Stimulated activated CD8-positive, alpha-beta memory T cell treated with anti-CD3 and anti-CD28 coated beads, Interleukin-12 subunit alpha, Interleukin-12 subunit beta, amount 100 ng/mL, for 1 hour (primary cell): Measurements from ENCODE around the gene ACTL8.

Experiments
- DNase-seq: peaks from one replicate; pipeline ENCODE4 v3.0.0-alpha.2; 2020; ENCODE audit warnings: low read depth

ACTL8 gene, protein sequence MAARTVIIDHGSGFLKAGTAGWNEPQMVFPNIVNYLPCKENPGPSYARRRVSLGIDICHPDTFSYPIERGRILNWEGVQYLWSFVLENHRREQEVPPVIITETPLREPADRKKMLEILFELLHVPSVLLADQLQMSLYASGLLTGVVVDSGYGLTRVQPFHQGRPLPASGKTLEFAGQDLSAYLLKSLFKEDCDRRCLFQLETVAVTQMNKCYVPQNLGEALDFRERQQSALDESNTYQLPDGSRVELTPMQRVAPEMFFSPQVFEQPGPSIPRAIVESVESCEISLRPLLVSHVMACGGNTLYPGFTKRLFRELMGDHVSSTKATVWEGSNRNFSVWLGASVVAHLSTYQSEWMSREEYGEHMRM

DNA sequence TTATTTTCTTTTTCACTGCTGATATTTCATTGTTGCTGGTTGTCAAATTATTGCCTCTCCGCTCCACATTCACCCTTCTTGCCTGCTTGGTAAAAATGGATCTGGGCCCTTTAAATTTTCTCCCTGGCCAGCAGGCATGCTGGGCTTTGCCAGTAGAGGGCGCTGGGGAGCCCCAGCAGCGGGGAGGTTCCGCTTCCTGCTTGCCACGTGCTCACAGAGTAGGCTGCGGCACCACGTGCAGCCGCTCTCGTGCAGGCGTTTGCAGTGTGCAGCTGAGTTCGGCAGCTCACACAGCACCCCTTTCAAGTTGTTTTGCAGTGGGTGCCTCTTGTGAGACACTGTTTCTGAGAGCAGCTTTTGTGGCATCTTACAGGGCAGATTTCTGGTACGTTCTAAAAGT is at the start of gene ACTL8:
TSS of gene ACTL8 (plus strand) at position 214 of the 400 bp plus-strand sequence. CDS start 67,676 bp downstream, outside the sequence.
- DNase-seq: no peak

DNA sequence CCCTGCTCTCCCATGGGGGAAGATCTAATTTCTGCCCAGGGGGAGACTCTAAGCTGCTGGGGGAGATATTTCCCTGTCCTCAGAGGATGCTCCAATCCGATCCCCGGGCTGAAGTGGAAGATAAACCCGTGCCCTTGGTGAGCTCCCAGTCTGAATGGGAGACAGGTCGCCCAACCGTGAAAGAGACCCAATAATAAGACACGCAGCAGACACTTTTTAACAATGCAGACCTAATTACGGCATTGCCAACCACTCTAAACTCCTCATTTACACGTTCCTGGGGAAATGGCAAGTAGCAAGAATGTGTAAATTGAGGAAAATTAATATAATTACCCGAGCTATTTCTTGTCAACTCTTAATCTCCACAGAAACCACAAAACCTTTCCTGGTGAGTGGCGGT is 48.7 kb upstream of the ACTL8 start:
- DNase-seq: no peak

DNA sequence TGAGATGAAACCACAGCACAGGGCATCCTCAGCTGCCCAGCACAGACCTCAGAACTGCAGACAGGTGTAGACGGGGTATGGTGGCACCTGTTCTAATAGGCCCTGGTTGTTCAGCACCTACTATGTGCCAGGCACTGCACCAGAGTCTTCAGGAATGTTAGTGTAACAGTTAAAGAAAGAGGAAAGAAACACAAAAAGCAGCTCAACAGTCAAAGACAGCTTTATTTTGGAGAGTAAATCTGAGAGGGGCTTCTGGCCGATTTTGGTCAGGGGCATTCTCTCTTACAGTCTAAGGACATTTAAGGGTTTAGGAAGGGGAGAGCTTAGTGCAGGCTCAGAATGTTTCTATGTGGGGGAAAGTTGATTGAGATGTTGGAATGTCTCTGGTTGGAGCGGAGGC is 45.2 kb upstream of the ACTL8 start:
- no peak for DNase-seq

DNA sequence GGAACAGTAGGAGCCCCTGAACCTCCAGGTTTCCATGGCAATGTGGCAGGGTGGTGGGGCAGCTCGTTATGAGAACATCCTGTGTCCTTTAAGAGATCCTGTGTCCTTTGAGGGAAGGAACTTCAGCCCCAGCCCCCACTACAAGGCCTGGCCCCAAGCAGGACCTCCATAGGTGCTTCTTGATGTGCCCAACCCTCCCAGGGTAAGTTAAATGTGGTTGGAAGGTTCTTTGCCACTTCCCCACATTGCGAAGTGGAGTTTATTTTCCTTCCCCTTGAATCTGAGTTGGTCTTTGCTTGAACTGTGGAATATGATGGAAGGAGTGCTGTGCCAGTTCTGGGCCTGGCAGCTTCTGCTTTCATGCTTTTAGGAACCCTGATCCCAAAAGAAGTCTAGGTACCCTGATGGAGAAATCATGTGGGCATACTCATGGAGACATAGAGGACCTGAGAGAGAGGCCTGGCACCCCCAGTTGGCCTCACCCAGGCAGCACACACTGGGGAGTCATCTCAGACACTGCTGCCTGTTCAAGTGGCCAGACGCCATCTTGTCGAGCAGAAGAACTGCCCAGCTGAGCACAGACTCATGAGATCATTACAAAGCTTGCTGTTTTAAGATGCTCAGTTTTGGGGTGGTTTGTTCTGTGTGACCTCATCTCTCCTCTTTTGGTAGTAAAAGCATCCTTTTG is 44.1 kb upstream of the ACTL8 start:
- no peak for DNase-seq

DNA sequence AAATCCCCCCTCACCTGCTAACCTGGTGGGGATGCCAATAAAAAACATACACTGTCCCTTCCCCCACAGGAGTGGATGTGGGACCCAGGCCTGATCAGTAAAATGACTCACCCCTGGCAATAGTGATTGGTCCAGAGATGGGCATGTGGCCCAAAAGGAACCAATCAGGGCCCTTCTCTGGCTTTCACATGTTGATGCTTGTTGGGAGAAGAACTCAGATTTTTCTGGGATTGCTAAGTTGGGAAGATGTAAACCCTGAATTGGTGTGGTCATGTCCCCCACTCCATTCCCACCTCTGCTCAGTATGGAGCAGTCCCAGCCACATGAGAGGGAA is 43.6 kb upstream of the ACTL8 start:
- no peak for DNase-seq

DNA sequence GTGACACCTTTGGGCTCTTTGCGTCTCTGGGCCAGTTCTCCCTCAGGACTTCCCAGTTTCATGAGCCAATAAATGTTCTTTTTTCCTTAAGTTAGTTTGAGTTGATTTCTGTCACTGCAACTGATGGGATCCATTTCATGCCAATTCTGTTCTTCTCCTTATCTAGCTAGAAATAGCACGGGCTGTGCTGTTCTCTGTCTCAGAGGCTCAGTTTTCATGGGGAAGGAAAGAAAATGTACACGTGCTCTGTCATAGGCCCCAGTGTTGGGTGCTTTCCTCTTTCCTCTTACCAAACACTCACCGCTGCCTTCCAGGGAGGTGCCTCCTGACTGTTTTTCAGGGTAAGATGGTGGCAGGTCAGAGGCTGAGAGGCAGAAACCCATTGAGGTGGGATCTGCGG is 43.2 kb upstream of the ACTL8 start:
- no peak for DNase-seq

DNA sequence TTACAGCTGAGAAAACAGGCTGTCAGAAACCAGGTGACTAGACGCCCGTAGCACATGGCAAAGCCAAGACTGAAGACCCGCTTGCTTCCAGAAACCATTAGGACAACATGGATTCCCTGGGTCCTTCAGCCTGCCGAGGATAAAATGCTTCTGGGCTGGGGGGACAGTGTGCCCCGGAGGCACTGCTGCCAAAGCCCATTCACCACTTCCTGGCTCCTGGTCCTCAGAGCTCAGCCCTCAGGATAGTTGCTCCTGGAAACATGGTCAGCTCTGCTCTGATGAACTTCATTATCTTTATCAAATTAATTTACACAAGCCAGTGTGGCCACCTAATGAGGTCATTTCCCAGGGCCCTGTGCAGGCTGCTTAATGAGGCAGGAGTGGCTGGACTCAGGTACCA is 41.1 kb upstream of the ACTL8 start:
- no peak for DNase-seq

DNA sequence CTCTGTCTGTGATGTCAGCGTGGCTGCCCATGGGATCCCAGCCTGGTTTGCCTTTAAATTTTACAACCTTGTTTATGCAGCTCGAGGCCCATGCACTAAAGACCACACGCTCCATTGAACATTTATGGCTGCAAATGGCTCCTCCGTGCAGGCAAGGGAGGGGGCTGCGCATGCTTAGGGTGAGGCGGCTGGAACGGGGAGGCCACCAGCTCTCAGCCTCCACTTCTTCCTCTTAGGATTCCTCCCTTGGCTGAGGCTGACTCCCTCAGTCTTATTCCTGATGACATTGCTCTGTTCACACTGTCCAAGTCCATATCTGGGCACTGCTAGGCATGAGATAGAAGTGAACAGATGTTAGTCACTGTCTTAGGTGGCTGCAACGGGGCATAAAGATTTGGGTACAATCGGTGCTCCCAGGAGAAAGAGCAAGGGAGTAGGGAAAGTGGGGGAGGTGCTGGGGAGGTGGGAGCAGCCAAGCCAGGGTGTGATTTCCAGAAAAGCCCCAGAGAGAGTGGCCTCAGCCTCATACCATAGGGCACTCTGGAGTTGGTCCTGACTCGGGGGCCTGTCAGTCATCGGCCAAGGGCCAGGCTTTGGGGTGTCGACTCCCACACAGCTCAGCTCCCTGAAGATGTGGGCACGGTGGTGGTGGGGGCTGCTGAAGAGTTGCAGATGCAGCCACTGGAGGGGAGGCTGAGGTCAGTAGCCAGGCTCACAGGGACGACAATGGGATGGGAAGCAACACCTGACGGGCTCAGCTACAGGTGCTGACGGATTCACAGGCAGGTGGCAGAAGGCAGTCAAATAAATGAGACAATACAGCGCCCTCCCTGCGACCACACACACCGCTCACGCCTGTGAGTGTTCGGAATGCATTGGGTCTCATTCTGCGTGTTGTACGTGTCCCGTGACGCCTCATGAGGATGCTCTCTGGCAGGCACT is 37.3 kb upstream of the ACTL8 start:
- DNase-seq: no peak

DNA sequence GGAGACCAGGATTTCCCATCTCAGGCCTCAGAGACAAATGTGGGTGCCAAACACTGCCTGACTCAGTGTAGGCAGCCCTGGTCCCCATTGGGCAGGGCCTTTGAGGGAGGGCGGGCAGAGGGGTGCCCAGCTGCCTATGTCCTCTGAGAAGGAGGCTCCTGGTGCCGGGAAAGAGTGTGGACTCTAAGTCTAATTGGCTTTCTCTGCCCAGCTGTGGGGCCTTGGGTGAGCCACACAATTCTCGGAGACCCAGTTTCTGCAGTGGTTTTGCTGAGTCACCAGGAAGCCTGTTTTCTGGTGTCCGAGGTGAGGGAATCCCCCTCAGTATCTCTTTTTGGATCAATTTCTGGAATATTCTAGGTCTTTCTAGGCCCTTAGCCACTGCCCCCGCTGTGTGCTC is 35.3 kb upstream of the ACTL8 start:
- no peak for DNase-seq

DNA sequence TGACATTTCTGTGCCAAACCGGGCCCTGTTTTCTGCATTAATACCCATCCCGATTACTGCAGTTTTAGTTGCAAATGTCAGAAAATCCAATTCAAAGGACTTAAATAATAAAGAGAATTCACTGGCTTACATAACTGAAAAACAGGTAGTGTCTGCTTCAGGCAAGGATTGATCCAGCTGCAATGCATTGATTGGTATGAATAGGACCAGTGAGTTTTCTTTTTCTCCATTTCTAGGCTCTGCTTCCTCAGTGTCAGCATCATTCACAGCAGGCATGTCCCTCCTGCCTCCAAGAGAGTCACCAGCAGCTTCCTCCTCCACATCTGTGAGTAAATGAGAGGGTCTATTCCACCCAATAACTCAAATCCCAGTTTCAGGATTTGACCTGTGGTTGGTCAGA is 33.7 kb upstream of the ACTL8 start:
- DNase-seq: no peak

DNA sequence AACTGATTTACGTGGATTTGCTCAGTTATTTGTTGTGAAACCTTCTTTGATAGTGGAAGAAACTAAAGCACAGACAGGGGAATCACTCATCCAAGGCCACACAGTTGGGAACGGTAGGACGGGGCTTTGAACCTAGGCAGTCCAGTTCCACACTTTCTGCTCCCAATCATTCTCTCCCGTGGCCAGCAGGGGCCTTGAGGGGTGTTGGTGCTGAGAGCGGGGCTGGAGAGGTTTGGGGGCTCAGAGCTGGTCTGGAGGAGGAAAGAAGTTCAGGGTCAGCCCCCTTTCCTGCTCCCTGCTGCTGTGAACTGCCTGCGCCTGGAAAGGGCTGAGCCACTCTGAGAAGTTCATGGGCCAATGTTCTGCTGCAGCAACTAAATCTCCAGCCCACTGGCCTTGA is 31.4 kb upstream of the ACTL8 start:
- DNase-seq: no peak

DNA sequence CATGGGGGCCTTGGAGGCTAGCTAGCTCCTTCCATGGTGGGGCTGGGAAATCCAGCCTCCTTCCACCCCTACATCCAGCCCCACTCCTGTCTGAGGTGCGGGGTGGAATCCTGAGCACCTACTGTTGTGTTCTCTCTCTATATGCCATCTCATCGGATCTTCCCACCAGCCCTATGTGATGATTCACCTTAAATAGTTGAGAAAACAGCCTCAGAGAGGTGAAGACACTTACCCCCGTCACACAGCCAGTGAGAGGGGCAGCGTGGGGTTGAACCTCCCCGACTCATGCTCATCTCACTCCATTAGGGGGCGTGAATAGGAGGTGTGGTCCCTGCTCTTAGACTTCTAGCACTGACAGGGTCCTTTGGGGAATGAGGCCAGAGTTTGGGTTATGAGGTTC is 31.0 kb upstream of the ACTL8 start:
- DNase-seq: no peak

DNA sequence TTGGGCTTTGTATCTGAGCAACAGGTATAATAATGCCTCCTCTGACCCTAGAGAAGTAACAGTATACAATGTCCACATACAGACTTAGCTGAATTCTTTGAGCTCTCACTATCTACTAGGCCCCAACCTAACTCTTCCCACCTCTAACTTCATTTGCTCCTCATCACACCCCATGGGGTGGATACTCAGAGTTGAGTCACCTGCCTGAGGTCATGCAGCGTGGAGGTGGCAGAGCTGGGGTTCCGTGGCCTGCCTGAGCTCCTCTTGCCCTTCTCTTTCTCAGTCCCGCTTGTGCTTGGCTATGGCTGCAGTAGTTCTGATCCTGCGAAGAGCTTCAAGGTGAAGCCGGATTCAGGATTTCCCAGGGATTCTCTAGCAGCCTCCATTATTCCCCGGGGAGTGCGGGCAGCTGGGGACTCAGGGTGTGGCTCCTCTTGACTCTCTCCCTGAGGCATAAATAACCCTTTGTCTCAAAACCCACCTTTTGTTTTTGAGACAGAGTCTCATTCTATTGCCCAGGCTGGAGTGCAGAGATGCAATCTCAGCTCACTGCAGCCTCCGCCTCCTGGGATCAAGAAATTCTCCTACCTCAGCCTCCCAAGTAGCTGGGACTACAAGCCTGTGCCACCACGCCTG is 29.9 kb upstream of the ACTL8 start:
- DNase-seq: no peak

DNA sequence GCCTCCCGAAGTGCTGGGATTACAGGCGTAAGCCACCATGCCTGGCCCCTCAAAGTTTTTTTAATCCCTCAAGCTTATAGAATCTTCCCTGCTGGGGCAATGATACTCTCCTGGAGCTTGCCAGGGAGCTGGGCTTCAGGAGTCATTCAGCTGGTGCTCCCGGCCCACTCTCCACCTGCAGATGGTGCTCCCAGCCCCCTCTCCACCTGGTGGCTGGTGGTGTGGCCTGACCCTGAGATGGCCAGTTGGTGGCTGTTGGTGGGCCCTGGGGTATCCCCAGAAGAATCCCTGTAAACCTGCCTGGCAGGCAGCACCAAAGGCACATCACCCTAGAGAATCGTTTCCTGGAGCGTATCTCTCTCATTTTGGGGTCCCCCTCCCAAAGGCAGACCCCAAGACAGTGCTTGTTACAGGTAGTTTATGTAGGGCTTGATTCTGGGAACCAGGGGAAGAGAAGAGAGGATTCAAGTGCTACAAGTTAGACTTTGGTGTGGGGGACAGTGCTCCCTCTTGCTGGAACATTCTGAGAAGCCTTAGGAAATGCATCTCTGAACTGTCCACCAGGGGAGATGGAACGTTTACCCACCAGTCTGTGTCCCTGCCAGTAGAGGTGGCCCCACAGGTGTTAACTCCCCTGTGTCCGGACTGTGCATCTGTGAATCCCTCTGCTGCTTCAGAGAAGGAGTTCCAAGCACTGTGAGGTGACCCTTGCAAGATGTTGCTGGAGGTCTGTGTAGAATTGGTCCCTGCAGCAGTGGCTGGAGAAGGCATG is 29.1 kb upstream of the ACTL8 start:
- DNase-seq: no peak

DNA sequence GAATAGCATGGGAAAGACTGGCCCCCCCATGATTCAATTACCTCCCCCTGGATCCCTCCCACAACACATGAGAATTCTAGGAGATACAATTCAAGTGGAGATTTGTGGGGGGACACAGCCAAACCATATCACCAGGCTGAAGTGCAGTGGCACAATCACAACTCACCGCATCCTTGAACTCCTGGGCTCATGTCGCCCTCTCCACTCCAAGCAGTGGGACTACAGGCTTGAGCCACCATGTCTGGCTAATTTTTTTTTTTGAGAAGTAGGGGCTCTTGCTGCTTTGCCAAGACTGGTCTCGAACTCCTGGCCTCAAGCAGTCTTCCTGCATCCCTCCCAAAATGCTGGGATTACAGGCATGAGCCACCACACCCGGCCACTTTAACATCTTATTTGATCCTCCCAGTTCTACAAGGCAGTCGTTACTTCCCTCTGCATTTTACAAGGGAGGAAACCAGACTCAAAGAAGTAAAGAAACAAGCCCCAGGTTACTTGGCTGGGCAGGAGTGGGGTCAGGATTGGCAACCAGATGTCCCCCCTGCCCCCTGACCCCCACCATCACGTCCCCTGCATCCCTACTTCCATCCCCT is 26.9 kb upstream of the ACTL8 start:
- no peak for DNase-seq

DNA sequence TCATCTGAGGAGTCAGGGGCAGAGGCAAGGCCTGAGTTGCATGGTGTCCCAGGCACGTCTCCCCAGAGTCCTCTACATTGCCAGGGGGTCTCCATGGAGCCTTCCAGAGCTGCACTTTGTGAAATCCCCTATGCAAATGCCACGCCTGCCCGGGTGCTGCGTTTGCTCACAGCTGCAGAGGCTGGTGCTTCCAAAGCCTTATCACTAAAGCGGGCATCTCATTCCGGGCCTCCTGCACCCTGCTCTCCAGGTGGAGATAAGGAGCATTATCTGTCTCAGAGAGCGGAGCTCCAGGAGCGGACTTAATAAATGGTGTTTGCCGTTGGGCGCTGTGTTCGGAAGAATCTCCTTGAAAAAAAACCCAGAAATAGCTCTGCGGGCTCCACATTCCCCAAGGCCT is 25.9 kb upstream of the ACTL8 start:
- DNase-seq: no peak

DNA sequence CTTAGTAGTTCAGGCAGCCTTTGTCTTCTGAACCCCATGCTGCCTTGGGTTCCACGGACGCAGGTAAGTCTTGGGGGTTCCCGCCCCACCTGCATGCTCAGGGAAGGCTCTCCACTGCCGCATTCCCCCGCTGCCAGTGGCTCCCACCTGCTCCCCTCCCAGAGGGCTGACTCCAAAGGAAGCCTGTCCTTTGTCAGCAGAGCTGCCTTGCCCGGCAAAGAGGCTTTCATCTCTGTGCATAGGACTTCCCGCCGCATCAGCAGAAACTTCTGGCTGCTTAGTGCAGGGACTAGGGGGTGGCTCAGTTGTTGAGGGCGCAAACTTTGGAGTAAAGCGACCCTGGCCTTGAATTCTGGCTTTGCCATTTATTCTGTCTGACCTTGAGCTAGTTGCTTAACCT is 25.2 kb upstream of the ACTL8 start:
- DNase-seq: no peak

DNA sequence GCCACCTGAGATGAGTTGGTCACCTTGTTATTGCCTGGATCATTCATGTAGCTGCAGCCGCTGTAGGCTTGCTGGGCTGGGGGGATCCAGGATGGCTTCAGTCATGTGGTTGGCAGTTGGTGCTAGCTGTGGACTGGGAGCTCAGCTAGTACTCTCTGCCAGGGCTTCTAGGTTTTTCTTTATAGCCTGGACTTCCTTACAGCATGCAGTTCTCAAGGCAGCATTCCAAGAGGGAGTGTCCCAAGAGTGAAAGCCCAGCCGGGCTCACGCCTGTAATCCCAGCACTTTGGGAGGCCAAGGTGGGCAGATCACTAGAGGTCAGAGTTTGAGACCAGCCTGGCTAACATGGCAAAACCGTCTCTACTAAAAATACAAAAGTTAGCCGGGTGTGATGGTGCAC is 23.7 kb upstream of the ACTL8 start:
- no peak for DNase-seq

DNA sequence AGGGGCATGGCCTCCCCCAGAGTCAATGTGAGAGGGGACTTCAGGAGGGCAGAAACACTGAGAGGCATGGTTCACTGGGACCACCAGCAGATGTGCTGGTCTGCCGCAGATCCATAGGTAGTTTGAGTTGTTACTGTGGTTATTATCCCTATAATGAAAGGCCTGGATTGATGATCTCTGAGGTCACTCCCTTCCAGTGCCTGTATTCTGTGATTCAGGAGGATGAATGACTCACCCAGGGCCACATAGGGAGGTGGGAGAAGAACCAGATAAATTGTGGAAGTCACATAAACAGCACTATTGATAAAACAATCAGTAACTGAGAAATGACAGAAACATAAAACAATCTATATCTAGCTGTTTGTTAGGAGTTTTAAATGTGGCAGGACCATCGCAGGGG is 22.7 kb upstream of the ACTL8 start:
- no peak for DNase-seq

DNA sequence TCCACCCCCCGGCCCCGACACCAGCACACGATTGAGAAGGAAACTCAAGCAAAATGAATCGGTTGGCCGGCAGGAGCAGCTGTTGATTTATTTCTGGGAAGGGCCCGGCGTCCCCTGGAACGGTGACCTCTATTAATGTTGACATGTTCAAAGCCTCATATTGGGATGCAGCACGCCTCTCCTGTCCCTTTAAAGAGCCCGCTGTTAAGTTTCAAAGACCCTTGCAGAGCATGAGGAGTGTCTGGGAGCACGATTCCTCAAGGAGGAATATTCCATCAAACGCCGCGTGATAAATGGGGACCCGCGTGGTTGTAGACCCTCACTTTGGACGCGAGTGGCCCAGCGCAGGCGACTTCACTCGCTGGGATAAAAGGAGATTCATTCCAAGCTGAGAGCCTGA is 21.5 kb upstream of the ACTL8 start:
- DNase-seq: no peak

DNA sequence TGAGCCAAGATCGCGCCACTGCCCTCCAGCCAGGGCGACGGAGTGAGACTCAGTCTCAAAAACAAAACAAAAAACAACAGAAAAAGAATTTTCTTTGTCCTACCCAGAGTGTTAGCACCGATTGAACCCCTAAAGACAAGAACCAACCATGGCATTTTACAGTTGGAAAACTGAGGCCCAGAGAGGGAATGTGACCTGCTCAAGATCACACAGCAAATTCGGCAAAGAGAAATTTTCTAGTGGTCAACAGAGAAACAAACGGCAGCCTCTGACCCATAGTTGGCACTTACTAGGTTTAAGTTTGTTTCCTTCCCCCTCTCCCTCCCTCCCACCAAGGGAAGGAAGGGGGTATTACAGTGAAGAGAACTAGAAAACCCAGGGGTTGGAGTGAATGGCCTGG is 20.5 kb upstream of the ACTL8 start:
- no peak for DNase-seq
